GM18951 (cell line): ENCODE data around the gene MINDY4B.

Experiments used
- POLR2A ChIP-seq: IDR thresholded peaks from 4 replicates; pipeline ENCODE4 v1.6.1; 2011; ENCODE audit warnings: mild to moderate bottlenecking; ENCODE audit not compliant: insufficient read length, insufficient read depth; ENCODE audit errors: extremely low read depth
- in situ Hi-C: fragments of 300-500 bp; cut with MboI; formaldehyde crosslinking; loops from one replicate; pipeline ENCODE4 v1.12.0; 2022; ENCODE audit warnings: low sequenced_read_pairs, mixed read lengths, inconsistent platforms; ENCODE audit not compliant: unreplicated experiment

MINDY4B gene

DNA sequence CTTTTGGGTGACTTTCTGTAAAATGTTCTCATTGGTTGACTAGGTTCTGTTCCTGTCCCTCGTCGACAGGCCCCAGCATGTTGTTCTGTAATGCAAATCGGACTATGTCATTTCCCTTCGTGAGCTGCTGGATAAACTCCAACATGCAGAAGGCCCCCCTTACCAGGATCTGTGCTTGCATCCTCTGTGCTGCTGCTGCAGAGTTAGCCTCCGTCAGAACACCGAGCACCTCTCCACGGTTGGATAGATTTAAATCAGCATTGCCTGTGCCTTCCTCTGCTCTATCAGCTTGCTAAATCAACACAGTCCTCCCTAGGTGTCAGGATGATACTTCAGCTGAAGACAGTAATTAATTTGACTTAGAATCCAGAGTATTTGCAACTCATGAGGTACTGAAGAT, 12.7 kb upstream of the MINDY4B start:
- in situ Hi-C loops, result no loop called here
- TF ChIP-seq POLR2A, result no peak

DNA sequence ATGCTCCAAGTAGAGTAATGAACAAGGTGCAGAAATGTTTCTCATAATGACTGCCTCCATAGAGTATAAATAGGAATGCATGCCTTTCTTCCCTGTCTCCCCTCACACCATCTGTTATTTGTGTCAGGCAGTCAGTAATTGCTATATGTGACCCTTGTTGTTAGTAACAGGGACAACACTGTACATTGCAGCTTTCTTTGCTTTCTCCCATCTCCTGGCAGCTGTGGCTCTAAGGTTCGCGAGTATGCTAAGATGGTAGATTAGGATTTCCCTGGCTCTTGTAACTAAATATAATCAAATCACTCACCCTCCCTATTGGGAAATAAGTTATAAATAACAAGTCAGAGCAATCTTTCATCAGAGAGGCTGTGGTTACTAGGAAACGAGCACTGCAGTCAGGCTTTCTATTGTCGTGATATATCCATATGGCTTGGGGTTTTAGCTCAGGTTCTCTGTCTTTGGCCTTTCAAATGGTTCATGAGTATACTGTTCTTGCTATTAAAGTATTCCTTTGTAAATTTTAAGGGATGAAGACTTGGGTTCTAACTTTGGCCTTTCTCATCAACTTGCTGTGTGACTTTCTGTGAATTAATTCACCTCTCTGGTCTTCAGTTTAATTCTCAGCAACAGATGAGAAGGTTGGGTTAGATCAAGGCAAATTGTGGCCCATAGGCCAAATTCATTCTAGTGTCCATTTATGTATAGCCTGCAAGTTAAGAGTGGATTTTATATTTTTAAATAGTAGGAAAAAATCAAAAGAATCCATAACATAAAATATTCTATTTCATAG, 8.1 kb upstream of the MINDY4B start:
- in situ Hi-C loops, result no loop called here
- TF ChIP-seq POLR2A, result no peak

DNA sequence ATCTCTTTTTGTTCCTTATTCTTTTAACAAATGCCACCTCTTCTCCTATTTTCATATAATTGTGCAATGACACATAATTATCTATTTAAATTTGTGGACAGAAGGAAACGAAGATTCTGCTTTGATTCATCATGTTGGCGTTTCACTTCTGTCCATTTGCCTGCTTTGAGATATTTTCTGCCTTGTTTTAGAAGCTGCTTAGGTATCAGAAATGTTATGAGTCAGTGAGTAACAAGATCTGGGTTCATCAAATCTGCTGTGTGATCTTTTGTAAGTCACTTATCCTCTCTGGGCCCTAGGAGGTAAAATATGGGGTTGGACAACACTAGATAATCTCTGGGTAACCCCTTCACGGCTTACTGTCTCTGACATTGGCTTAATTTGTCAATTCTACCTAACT, 7.3 kb upstream of the MINDY4B start:
- in situ Hi-C loops, result no loop called here
- TF ChIP-seq POLR2A, result no peak

DNA sequence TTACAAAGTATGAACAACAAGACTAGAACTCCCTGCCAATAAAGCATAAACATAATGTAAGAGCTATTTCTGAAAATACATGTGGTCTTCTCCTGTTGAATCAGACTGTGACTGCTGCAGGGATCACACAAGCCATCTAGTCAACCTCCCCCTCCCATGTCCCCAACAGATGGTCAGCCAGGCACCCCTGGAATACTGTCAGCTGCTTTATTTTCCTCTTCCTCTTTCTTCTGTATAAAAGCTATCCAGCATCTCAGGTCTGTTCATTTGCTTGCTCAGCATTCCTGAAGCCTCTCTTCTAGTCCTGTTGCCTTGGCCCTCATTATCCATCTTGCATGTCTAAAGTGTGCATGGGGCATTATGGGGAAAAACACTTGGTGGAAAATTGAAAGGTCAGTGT, 6.5 kb upstream of the MINDY4B start:
- TF ChIP-seq POLR2A, result no peak
- in situ Hi-C loops, result no loop called here

DNA sequence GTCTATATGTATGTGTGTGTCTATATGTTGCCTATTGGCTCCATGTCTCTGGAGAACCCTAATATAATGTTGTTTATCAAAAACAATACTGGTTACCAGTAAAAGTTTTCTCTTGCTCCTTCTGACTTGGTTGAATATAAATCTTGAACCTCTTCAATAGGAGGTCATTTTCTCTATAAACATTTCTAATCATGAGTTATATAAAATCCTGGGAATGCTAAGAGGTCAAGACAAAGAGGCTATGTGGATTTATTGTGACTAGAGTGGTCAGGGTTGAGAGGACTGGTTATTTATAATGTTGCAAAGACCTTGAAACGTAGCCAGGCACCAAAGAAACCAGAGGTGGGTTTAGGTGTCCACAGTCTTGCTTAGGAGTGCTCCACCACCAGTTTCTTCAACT, 1.2 kb upstream of the MINDY4B start:
- no peak for TF ChIP-seq POLR2A
- in situ Hi-C loops, result no loop called here

DNA sequence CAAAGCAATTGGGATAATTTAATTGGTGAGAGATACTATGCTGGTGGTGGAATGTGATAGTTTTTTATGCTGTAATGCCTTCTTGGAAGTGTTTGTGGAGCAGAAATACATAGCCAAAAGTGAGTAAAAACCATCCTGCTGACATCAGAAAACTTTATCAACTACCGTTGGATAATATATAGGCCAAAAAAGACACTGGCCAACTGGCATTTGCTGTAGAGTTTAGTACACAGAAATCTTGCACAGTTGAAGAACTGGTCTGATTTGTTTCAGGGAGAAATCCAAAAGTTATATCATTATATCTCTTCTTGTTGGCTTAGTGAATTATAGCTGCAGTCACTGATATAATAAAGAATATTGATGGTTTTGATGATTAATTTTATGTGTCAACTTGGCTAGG, 507 bp upstream of the MINDY4B start:
- in situ Hi-C loops, result no loop called here
- no peak for TF ChIP-seq POLR2A

DNA sequence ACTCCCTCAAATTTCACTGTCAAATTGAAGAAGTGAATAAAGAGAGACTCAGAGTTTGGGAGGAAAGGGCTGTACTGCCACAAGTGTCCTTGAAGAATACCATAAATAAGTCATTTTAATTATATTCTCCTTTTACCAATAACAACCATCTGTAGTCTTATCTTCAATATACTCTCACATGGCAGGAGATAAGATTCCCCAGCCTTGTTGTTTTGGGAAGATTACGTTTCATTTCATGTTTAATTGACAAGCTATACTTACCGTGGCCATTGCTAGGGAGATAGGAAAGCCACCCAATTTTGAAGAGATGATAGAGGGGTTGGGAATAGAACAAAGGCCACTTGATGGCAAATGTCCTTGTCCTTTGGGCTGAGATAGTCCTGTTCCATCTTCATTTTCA, 2.3 kb downstream of the MINDY4B start:
- TF ChIP-seq POLR2A, result no peak
- in situ Hi-C loops, result no loop called here

DNA sequence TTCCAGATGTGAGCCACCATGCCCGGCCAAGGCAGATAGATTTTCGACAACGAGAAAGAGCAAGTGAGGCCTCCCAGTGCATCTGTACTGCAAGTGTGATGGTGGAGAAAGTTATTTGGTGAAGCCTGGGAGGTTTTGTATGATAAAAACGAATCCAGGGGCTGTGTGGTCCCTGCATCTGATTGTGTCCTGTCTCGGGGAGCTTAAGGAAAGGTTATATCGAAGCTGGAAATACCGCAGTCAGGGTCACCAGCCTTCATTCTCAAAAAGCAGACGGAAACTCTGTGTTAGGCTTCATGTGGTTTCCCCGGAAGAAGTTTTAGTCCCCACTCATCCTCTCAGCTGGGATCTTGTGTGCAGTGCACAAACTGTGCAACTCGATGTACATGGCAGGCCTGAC, 3.4 kb downstream of the MINDY4B start:
- in situ Hi-C loops, result no loop called here
- TF ChIP-seq POLR2A, result no peak

DNA sequence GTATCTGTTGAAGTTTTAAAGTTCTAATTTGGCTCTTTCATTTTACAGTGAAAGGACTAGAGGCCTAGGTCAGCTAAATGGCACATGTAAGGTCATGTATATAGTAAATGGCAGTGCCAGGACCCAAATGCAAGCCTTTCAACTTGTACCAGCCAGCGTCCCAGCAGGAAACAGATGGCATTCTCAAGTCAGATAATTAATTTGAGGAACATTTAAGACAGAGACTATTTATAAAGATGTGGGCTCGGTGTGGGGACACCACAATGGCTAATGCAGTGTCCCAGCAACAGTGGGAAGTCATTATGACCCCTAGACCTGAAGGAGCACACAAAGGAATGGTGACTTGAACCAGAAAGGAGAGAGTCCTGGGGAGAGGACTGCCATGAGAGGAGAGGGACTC, 6.1 kb downstream of the MINDY4B start:
- in situ Hi-C loops, result no loop called here

DNA sequence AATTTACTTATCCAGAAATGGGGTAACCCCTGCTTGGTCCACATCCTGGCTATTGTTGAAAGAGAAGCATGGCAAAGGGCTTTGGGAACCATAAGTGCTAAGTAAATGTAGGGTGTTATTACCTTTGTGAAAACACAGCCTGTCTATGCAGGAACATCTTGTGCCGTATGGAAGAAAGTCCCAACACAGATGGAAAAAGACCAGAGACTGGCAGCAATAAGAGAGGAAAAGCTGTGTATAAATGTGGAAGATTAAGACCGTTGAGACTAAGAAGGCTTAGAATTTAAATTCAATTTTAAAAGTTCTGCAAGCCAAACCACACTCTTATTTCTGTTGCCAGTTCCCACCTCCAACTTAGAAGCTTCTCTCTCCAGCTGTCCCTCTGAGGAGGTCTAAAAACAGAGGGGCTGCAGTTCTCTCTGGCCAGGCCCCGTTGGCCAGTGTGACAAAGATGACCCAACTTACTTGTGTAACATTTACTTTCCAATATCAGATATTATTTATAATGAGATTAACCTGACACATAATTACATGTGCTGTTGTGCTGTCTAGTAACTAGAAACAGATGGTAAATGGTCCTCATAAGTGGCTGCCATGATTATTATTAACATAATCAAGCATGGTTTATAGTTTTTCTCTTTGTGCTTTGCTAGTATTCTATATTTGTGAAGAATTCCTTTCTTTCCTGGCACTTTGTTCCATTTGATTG, 7.0 kb downstream of the MINDY4B start:
- TF ChIP-seq POLR2A, result no peak
- in situ Hi-C loops, result no loop called here

More for the DNA sequence above, 6.1 kb downstream of the MINDY4B start:
- no peak for TF ChIP-seq POLR2A

DNA sequence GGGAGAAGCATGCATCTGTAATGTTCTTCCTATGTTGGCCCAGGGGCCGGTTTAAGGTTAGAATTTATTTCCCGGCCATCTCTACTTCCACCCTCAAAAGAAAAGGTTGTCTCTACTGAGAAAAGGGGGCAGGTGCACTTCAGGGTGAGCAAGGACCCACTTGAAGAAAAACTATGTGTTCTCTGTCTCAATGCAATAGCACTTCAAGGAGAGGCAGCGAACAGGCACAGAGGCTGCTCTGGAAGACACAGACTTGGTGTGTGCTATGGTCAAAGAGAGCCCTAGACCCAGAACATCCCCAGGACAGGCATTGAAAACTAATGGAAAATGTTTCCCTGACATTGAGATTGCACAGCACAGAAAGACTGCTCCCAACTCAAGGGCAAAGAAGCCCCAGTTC, 7.6 kb downstream of the MINDY4B start:
- no peak for TF ChIP-seq POLR2A
- in situ Hi-C loops, result no loop called here

DNA sequence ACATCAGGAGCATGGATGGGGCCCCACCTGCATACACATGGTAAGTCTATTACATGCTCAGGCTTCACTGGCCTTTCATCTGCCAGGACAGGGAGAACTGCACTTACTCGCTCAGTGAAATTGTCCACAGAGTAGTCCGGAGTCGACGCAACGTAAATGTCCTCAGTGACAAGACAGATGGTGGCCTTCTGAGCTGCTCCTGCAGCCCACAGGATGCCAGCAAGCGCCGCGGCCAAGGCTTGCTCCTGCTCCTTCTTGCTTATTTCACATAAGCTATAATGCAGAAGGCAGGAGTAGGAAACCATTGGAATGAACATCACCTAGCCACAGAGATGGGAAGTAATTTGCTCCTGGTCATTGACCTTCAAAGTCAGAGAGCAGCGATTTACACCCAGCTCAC, 14.4 kb downstream of the MINDY4B start:
- in situ Hi-C loops, result no loop called here
- no peak for TF ChIP-seq POLR2A

DNA sequence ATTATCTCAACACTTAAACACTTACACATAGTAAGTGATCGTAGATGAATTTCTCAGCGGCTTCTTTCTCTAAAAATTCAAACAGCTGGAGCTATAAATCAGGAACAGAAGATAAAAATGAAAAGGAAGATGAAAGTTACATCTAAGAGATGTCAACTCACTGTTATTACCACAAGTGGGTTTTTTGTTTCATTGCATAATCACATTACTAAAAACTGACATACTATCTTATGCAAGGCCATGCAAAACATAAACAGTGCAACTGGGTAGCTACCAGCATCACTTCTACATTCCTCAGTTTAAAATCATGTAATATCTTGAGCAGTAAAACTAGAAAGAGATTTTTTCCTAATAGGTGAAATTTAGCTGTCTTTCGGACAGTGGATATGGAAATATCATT, 14.9 kb downstream of the MINDY4B start:
- TF ChIP-seq POLR2A, result no peak
- in situ Hi-C loops, result no loop called here

DNA sequence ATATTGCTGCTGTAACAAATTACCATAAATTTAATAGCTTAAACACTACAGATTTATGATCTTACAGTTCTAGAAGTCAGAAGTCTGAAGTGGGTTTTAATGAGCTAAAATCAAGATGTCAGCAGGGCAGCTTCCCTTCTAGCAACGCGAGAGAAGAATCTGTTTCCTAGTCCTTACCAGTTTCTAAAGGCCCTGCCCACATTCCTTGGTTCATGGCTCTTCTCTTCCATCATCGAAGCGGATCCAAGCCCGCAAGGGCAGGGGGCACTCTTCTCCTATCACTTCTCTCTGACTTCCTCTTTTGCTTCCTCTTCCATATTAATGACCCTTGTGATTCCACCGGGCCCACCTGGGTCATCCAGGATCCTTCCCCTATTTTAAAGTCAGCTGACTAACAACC, 16.1 kb downstream of the MINDY4B start:
- no peak for TF ChIP-seq POLR2A
- in situ Hi-C loops, result no loop called here
